ENCODE results near the gene CD24.

Gene CD24

GRCh38 chr6:106922626-106923025, 51.9 kb downstream of the CD24 start:
- H3K9me3 ChIP-seq (replicated peaks in 1 of 2; ENCODE audit: control insufficient read depth in 2 of 2, insufficient read depth in 1 of 2, low read depth in 1 of 2, low read length in 2 of 2), result no peaks in the 10 kb centered on the region
- no peak overlapping the region for H3K27ac ChIP-seq (replicated peaks; ENCODE audit: low read length)
- H3K4me2 ChIP-seq (ENCODE audit: insufficient read depth, low read length, poor library complexity, severe bottlenecking), result no peak overlapping the region
- H2AK5ac ChIP-seq (ENCODE audit: low read depth, low read length), result no peak overlapping the region
- H2BK120ac ChIP-seq (ENCODE audit: low read depth, low read length), result no peak overlapping the region
- no peak overlapping the region for H3K18ac ChIP-seq (ENCODE audit: low read length)
- no peaks in the 10 kb centered on the region for H3K79me1 ChIP-seq (ENCODE audit: low read depth, low read length)
- H2AFZ ChIP-seq (ENCODE audit: low read length), result no peak overlapping the region
- no peak overlapping the region for H3K4ac ChIP-seq (ENCODE audit: low read length)
- WGBS, 2 donors (ENCODE audit: extremely low coverage in 2 of 2, insufficient read length in 2 of 2, insufficient replicate concordance in 1 of 2), result no CpG with 5 or more reads among the region's 4 CpGs
- no peaks in the 10 kb centered on the region for H3K36me3 ChIP-seq (replicated peaks in 1 of 2; ENCODE audit: control insufficient read depth in 2 of 2, insufficient read depth in 2 of 2, low read length in 2 of 2)
- H3K9ac ChIP-seq (ENCODE audit: low read depth, low read length, poor library complexity), result no peak overlapping the region
- H4K8ac ChIP-seq (ENCODE audit: low read depth, low read length), result no peak overlapping the region
- H3K14ac ChIP-seq (ENCODE audit: low read length), result no peak overlapping the region
- no peak overlapping the region for H3K23ac ChIP-seq (ENCODE audit: low read depth, low read length, poor library complexity)
- peaks cover 0 to 15% (median 0%) of the 10 kb centered on the region in 3 experiments for H3K27me3 ChIP-seq (ENCODE audit: control insufficient read depth in 3 of 3, insufficient read depth in 3 of 3, low read depth in 1 of 3, low read length in 3 of 3)
- no peak overlapping the region for H3K4me3 ChIP-seq (ENCODE audit: low read length in 2 of 2)
- H2BK15ac ChIP-seq (ENCODE audit: low read length), result no peak overlapping the region
- no peaks in the 10 kb centered on the region for H3K4me1 ChIP-seq (ENCODE audit: control insufficient read depth in 2 of 2, insufficient read depth in 1 of 2, low read depth in 1 of 2, low read length in 2 of 2)
- H4K91ac ChIP-seq (ENCODE audit: low read depth, low read length, poor library complexity), result no peak overlapping the region
- no peak for DNase-seq (ENCODE audit: low spot score)
- H2BK5ac ChIP-seq (ENCODE audit: low read length), result no peak overlapping the region
- no peak overlapping the region for H2BK12ac ChIP-seq (ENCODE audit: low read length)
